ENCODE results near the gene KISS1R. TPM values are rescaled to one million over a fixed set of nuclear protein-coding genes. Genes with fewer than 3 reads are reported as not detected.

The KISS1R gene
- total RNA-seq, 1 donor from 2014 or later = 0.92 TPM

DNA sequence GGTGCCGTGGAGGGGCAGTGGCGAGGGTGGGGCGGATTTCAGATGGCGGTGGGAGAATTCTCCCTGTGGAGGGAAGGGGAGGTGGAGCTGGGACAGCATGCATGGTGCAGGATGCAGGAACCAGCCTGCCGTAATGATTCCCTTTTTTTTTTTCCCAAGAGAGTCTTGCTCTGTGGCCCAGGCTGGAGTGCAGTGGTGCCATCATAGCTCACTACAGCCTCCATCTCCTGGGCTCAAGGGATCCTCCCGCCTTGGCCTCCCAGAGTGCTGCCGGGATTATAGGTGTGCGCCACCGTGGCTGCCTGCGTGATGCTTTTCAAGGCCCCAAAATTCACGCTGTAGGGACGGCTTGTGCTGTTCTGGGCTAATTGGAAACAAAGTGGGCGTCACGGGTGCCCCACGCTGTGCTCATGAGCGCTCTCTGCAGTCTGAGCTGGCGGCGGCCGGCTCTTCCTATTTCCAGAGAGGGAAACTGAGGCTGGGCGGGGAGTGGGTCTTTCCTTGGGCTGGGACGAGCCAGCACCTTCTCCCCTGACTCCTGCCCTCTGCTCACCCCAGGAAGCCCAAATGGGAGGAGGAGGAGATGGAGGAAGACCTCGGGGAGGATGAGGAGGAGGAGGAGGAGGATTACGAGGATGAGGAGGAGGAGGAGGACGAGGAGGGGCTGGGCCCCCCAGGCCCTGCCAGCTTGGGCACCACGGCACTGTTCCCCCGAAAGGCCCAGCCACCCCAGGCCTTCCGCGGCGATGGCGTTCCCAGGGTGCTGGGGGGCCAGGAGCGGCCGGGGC lies 14.9 kb downstream of the KISS1R start:
- DNase-seq (ENCODE audit: low read depth) = no peak

GRCh38 chr19:932648-933552 lies 15.8 kb downstream of the KISS1R start:
- H3K4me3 ChIP-seq (ENCODE audit: low read depth, low read length) = no peak overlapping the region
- TF ChIP-seq, protein P1, sequence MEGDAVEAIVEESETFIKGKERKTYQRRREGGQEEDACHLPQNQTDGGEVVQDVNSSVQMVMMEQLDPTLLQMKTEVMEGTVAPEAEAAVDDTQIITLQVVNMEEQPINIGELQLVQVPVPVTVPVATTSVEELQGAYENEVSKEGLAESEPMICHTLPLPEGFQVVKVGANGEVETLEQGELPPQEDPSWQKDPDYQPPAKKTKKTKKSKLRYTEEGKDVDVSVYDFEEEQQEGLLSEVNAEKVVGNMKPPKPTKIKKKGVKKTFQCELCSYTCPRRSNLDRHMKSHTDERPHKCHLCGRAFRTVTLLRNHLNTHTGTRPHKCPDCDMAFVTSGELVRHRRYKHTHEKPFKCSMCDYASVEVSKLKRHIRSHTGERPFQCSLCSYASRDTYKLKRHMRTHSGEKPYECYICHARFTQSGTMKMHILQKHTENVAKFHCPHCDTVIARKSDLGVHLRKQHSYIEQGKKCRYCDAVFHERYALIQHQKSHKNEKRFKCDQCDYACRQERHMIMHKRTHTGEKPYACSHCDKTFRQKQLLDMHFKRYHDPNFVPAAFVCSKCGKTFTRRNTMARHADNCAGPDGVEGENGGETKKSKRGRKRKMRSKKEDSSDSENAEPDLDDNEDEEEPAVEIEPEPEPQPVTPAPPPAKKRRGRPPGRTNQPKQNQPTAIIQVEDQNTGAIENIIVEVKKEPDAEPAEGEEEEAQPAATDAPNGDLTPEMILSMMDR (conservative IDR thresholded peaks at IDR 0.05; ENCODE audit: low read depth, low read length) = no peak

More for the DNA sequence above, 14.9 kb downstream of the KISS1R start:
- no peak overlapping the region for H3K4me3 ChIP-seq (ENCODE audit: low read depth, low read length)
- TF ChIP-seq, protein P1 (conservative IDR thresholded peaks at IDR 0.05; ENCODE audit: low read depth, low read length) = no peak

GRCh38 chr19:933553-933882 lies 16.4 kb downstream of the KISS1R start:
- no peak overlapping the region for H3K4me3 ChIP-seq (ENCODE audit: low read depth, low read length)
- DNase-seq (ENCODE audit: low read depth) = no peak
- TF ChIP-seq, protein P1 (conservative IDR thresholded peaks at IDR 0.05; ENCODE audit: low read depth, low read length) = no peak

More at GRCh38 chr19:932648-933552, 15.8 kb downstream of the KISS1R start:
- no peak for DNase-seq (ENCODE audit: low read depth)

DNA sequence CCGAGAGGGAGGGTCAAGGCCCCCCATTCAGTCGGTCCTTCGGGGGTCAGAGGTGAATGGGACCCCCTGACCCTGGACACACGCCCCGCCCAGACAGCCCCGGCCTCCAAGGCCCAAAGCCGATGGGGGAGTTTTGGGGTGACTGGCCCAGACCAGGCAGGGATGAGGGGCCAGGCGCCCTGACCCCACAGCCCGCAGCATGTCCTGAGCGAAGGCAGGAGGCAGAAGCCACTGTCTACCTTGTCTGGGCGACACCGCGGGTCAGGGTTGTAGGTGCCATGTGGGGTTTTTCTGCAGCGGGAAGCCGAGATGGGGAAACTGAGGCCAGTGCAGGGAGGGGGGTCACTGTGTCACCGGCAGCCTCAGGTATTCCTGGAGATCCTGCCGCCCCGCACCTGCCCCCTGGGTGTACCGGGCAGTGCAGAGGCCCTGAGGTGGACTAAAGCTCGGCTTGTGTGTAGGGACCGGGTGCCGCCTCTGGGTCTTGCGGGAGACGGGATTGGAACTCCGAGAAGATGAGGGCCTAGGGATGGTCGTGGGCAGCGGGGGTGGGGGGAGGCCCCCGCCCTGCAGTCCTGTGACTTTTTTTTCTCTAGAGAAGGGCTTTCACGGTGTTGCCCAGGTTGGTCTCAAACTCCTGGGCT lies 17.2 kb downstream of the KISS1R start:
- no peak for DNase-seq (ENCODE audit: low read depth)
- no peak overlapping the region for H3K4me3 ChIP-seq (ENCODE audit: low read depth, low read length)
- TF ChIP-seq, protein P1 (conservative IDR thresholded peaks at IDR 0.05; ENCODE audit: low read depth, low read length) = no peak

- DNase-seq (ENCODE audit: low read depth) = no peak
- TF ChIP-seq, protein P1 (conservative IDR thresholded peaks at IDR 0.05; ENCODE audit: low read depth, low read length) = no peak
Observed at GRCh38 chr19:934865-935479, 17.8 kb downstream of the KISS1R start.

DNA sequence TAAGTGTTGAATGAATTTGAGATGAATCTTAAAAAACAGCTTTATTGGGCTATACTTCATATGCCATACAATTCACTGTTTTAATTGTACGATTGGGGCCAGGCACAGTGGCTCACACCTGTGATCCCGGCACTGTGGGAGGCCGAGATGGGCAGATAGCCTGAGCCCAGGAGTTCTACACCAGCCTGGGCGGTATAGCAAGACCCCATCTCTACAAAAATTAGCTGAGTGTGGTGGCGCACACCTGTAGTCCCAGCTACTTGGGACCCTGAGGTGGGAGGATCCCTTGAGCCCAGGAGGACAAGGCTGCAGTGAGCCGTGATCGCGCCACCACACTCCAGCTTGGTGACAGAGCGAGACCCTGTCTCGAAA lies 19.0 kb downstream of the KISS1R start:
- H3K4me3 ChIP-seq (ENCODE audit: low read depth, low read length) = no peak overlapping the region
- TF ChIP-seq, protein P1 (conservative IDR thresholded peaks at IDR 0.05; ENCODE audit: low read depth, low read length) = no peak
- no peak for DNase-seq (ENCODE audit: low read depth)

More at GRCh38 chr19:934865-935479, 17.8 kb downstream of the KISS1R start:
- H3K4me3 ChIP-seq (ENCODE audit: low read depth, low read length) = no peak overlapping the region
